MM.1S (cell line): ENCODE measurements around the gene TMEM62.

ENCODE experiments used
- DNase-seq: peaks from one replicate; pipeline ENCODE4 v3.0.0-alpha.2; 2015
- H2AFZ ChIP-seq: fragments of 300-600 bp; sonication (generic); 2 replicates; pipeline ENCODE4 v1.6.0; 2016; ENCODE audit warnings: antibody characterized with exemption, low read length
- H3F3A ChIP-seq: fragments of 300-600 bp; sonication (generic); 2 replicates; pipeline ENCODE4 v1.6.1; 2016; ENCODE audit warnings: mild to moderate bottlenecking, antibody characterized with exemption, low read length, moderate library complexity, mixed read lengths; ENCODE audit not compliant: insufficient read depth
- H3K27ac ChIP-seq: fragments of 300-600 bp; sonication (generic); 2 replicates; pipeline ENCODE4 v1.5.1; 2016; ENCODE audit warnings: mild to moderate bottlenecking, low read length
- H3K27me3 ChIP-seq: fragments of 300-600 bp; sonication (generic); replicated peaks from 2 replicates; pipeline ENCODE4 v1.6.0; 2016; ENCODE audit warnings: low read length; ENCODE audit not compliant: insufficient read depth
- H3K36me3 ChIP-seq: fragments of 300-600 bp; sonication (generic); replicated peaks from 2 replicates; pipeline ENCODE4 v1.6.1; 2016; ENCODE audit warnings: mild to moderate bottlenecking, low read length, mixed read lengths; ENCODE audit not compliant: insufficient read depth
- H3K4me1 ChIP-seq: fragments of 300-600 bp; sonication (generic); 2 replicates; pipeline ENCODE4 v1.6.1; 2016; ENCODE audit warnings: low read length, mixed read lengths
- H3K4me2 ChIP-seq: fragments of 300-600 bp; sonication (generic); 2 replicates; pipeline ENCODE4 v1.6.0; 2016; ENCODE audit warnings: low read depth, low read length
- H3K4me3 ChIP-seq: fragments of 300-600 bp; sonication (generic); 2 replicates; pipeline ENCODE4 v1.5.1; 2016; ENCODE audit warnings: low read length, mixed read lengths
- H3K79me2 ChIP-seq: fragments of 300-600 bp; sonication (generic); 2 replicates; pipeline ENCODE4 v1.6.1; 2016; ENCODE audit warnings: mixed run types, low read length, mixed read lengths
- H3K9ac ChIP-seq: fragments of 300-600 bp; sonication (generic); 2 replicates; pipeline ENCODE4 v1.6.1; 2016; ENCODE audit warnings: low read length, mixed read lengths
- H3K9me2 ChIP-seq: fragments of 300-600 bp; sonication (generic); replicated peaks from 2 replicates; pipeline ENCODE4 v1.6.1; 2016; ENCODE audit warnings: mild to moderate bottlenecking, low read length, mixed read lengths; ENCODE audit not compliant: insufficient read depth
- H3K9me3 ChIP-seq: fragments of 300-600 bp; sonication (generic); replicated peaks from 2 replicates; pipeline ENCODE4 v1.6.1; 2016; ENCODE audit warnings: mild to moderate bottlenecking, low read length, mixed read lengths; ENCODE audit not compliant: insufficient read depth
- H4K20me1 ChIP-seq: fragments of 300-600 bp; sonication (generic); 2 replicates; pipeline ENCODE4 v1.6.1; 2016; ENCODE audit warnings: mild to moderate bottlenecking, low read length, moderate library complexity, mixed read lengths; ENCODE audit not compliant: insufficient read depth
- EZH2 ChIP-seq: fragments of 300-600 bp; sonication (generic); optimal IDR thresholded peaks from 2 replicates; pipeline ENCODE3; 2017; ENCODE audit warnings: low read depth, mild to moderate bottlenecking, antibody characterized with exemption, low read length, mixed read lengths
- EZH2phosphoT487 ChIP-seq: fragments of 300-600 bp; sonication (generic); IDR thresholded peaks from 2 replicates; pipeline ENCODE4 v1.6.1; 2018; ENCODE audit warnings: antibody characterized with exemption, low read length
- TF ChIP-seq, protein P1 (sequence below): fragments of 300-600 bp; sonication (generic); IDR thresholded peaks from 2 replicates; pipeline ENCODE4 v1.5.1; 2016; ENCODE audit warnings: antibody characterized with exemption, low read length, mixed read lengths

TMEM62 gene

GRCh38 chr15:43105778-43106485 lies 27.5 kb upstream of the TMEM62 start, which contains the start of gene UBR1:
TSS of gene UBR1 (minus strand) at chr15:43106038. CDS start at chr15:43106022, 16 bp downstream.
- peak within 1 kb of the TSS; percentile 81 for H3K4me2 ChIP-seq
- TF ChIP-seq, protein P1, sequence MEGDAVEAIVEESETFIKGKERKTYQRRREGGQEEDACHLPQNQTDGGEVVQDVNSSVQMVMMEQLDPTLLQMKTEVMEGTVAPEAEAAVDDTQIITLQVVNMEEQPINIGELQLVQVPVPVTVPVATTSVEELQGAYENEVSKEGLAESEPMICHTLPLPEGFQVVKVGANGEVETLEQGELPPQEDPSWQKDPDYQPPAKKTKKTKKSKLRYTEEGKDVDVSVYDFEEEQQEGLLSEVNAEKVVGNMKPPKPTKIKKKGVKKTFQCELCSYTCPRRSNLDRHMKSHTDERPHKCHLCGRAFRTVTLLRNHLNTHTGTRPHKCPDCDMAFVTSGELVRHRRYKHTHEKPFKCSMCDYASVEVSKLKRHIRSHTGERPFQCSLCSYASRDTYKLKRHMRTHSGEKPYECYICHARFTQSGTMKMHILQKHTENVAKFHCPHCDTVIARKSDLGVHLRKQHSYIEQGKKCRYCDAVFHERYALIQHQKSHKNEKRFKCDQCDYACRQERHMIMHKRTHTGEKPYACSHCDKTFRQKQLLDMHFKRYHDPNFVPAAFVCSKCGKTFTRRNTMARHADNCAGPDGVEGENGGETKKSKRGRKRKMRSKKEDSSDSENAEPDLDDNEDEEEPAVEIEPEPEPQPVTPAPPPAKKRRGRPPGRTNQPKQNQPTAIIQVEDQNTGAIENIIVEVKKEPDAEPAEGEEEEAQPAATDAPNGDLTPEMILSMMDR = no peak
- TF ChIP-seq EZH2phosphoT487 (no peak), EZH2 (no peak)
- no peaks in the 10 kb centered on the region for H3K9me2 ChIP-seq
- H4K20me1 ChIP-seq = no peaks in the 10 kb centered on the region
- no peaks in the 10 kb centered on the region for H3K4me1 ChIP-seq
- H3K27ac ChIP-seq = peak within 1 kb of the TSS; percentile 65; the same call in 1 of the 2 replicates
- DNase-seq = peak; percentile 92
- peak within 1 kb of the TSS; percentile 86 for H3K4me3 ChIP-seq
- H3F3A ChIP-seq = no peaks in the 10 kb centered on the region
- H3K79me2 ChIP-seq = peaks cover 42% of the 10 kb centered on the region
- H2AFZ ChIP-seq = peak within 1 kb of the TSS; percentile 90
- H3K9ac ChIP-seq = peak within 1 kb of the TSS; percentile 73
- H3K36me3 ChIP-seq = no peaks in the 10 kb centered on the region
- no peaks in the 10 kb centered on the region for H3K9me3 ChIP-seq
- no peaks in the 10 kb centered on the region for H3K27me3 ChIP-seq

GRCh38 chr15:43106486-43106829 lies 26.9 kb upstream of the TMEM62 start:
- no peaks in the 10 kb centered on the region for H3K36me3 ChIP-seq
- H3K4me1 ChIP-seq = no peaks in the 10 kb centered on the region
- H3K27ac ChIP-seq = peak overlapping the region; percentile 65; the same call in 1 of the 2 replicates
- H4K20me1 ChIP-seq = no peaks in the 10 kb centered on the region
- H3K4me3 ChIP-seq = peak overlapping the region; percentile 86
- peaks cover 38% of the 10 kb centered on the region for H3K79me2 ChIP-seq
- no peak for DNase-seq
- no peaks in the 10 kb centered on the region for H3K9me3 ChIP-seq
- H3K4me2 ChIP-seq = peak overlapping the region; percentile 73
- H3K27me3 ChIP-seq = no peaks in the 10 kb centered on the region
- H3K9ac ChIP-seq = peak overlapping the region; percentile 73
- no peaks in the 10 kb centered on the region for H3K9me2 ChIP-seq
- H3F3A ChIP-seq = no peaks in the 10 kb centered on the region
- TF ChIP-seq EZH2phosphoT487 = no peak
- no peak for TF ChIP-seq EZH2
- TF ChIP-seq, protein P1 = no peak
- H2AFZ ChIP-seq = peak overlapping the region; percentile 90

DNA sequence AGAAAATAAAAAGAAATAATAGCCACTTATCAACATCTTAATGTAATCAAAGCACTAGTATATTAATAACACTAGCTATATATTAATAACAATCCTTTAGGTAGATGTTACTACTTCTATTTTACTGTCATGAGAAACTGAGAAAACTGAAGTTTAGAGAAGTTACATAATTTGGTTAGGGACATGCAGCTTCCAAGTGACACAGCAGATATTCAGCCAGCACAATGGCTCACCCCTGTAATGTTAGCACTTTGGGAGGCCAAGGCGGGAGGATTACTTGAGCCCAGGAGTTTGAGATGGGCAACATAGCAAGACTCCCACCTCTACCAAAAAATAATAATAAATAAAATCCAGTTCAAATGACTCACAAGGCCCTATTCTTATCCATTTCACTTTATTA lies 25.6 kb upstream of the TMEM62 start:
- no peaks in the 10 kb centered on the region for H3K27me3 ChIP-seq
- H3F3A ChIP-seq = no peaks in the 10 kb centered on the region
- no peaks in the 10 kb centered on the region for H3K9me2 ChIP-seq
- peaks cover 32% of the 10 kb centered on the region for H3K79me2 ChIP-seq
- no peak for DNase-seq
- no peak overlapping the region for H3K4me2 ChIP-seq
- H3K9me3 ChIP-seq = no peaks in the 10 kb centered on the region
- no peaks in the 10 kb centered on the region for H3K36me3 ChIP-seq
- no peak overlapping the region for H3K9ac ChIP-seq
- no peak overlapping the region for H3K4me3 ChIP-seq
- H3K4me1 ChIP-seq = no peaks in the 10 kb centered on the region
- H3K27ac ChIP-seq = no peak overlapping the region
- no peaks in the 10 kb centered on the region for H4K20me1 ChIP-seq
- TF ChIP-seq EZH2 = no peak
- TF ChIP-seq, protein P1 = no peak
- TF ChIP-seq EZH2phosphoT487 = no peak
- H2AFZ ChIP-seq = no peak overlapping the region
